Mesenteric fat pad (tissue), 1 donor: ENCODE data around the gene TNFRSF25. TPM values are rescaled to one million over a fixed set of nuclear protein-coding genes. Genes with fewer than 3 reads are reported as not detected.

Source experiments
- DNase-seq: peaks from one replicate; pipeline ENCODE4 v3.0.0-alpha.2; 2020; ENCODE audit warnings: low spot score
- long read RNA-seq: library from polyadenylated mRNA; unstranded; transcript quantifications from one replicate; pipeline ENCODE4 v2.0.0, GENCODE V29; 2020
- total RNA-seq: library from RNA; stranded (reverse); fragmentation: NEBNext Ultra II Directional; extraction: Animal tissue kit (Norgen Biotek cat#: 25700); gene quantifications from one replicate; pipeline ENCODE4 v1.2.1, GENCODE V29; 2021
- donor health status: DM: yes; HTN: yes; CAD: no.

TNFRSF25 gene
- total RNA-seq = 6.0 TPM
- long read RNA-seq, partial matches to known transcripts = 0 of 2 reads
- long read RNA-seq, other reads (novel, unspliced or antisense) = 0 of 2 reads

GRCh38 chr1:6466023-6466422 lies at the start of gene TNFRSF25:
TSS of gene TNFRSF25 (minus strand) at chr1:6466173. CDS start at chr1:6466107, 66 bp downstream.
- DNase-seq = no peak

GRCh38 chr1:6515771-6516170 lies 49.8 kb upstream of the TNFRSF25 start:
- DNase-seq = no peak

- no peak for DNase-seq
These were observed 47.4 kb upstream of the TNFRSF25 start for GRCh38 chr1:6513320-6513801.

GRCh38 chr1:6512908-6513280 lies 46.9 kb upstream of the TNFRSF25 start:
- DNase-seq = no peak

GRCh38 chr1:6512245-6512907 lies 46.4 kb upstream of the TNFRSF25 start:
- DNase-seq = no peak

GRCh38 chr1:6511561-6512244 lies 45.7 kb upstream of the TNFRSF25 start:
- no peak for DNase-seq

GRCh38 chr1:6511056-6511455 lies 45.1 kb upstream of the TNFRSF25 start:
- DNase-seq = no peak

- DNase-seq = no peak
These were observed 44.5 kb upstream of the TNFRSF25 start for GRCh38 chr1:6510493-6510892.

GRCh38 chr1:6509919-6510291 lies 43.9 kb upstream of the TNFRSF25 start:
- DNase-seq = no peak

GRCh38 chr1:6509220-6509918 lies 43.4 kb upstream of the TNFRSF25 start:
- DNase-seq = no peak

- no peak for DNase-seq
These were observed 42.8 kb upstream of the TNFRSF25 start for GRCh38 chr1:6508816-6509189.

- no peak for DNase-seq
These were observed 42.3 kb upstream of the TNFRSF25 start for GRCh38 chr1:6508154-6508815.

GRCh38 chr1:6507461-6507911 lies 41.5 kb upstream of the TNFRSF25 start:
- no peak for DNase-seq

- no peak for DNase-seq
These were observed 41.1 kb upstream of the TNFRSF25 start for GRCh38 chr1:6507037-6507428.

- DNase-seq = no peak
These were observed 40.5 kb upstream of the TNFRSF25 start for GRCh38 chr1:6506210-6507036.

- no peak for DNase-seq
These were observed 39.6 kb upstream of the TNFRSF25 start for GRCh38 chr1:6505367-6506209.

- DNase-seq = no peak
These were observed 38.9 kb upstream of the TNFRSF25 start for GRCh38 chr1:6504887-6505286.

GRCh38 chr1:6503884-6504602 lies 38.1 kb upstream of the TNFRSF25 start:
- no peak for DNase-seq
